Prostate gland (tissue), 2 donors: Measurements from ENCODE around the gene CSNK1D.

Source experiments
- POLR2A ChIP-seq: fragments of 450-650 bp; IDR thresholded peaks from one replicate; pipeline ENCODE4 v1.6.1; 2016; ENCODE audit warnings: antibody characterized with exemption, mild to moderate bottlenecking
- POLR2AphosphoS5 ChIP-seq: sonication (generic); formaldehyde crosslinking; IDR thresholded peaks from one replicate; pipeline ENCODE4 v1.6.1; 2017; ENCODE audit warnings: antibody characterized with exemption
- TF ChIP-seq, protein P1 (sequence below), 4 experiments: fragments of 200-600 bp in 2 of 4; fragments of 450-650 bp in 2 of 4; sonication (generic) in 2 of 4; IDR thresholded peaks; 1 replicate in 3 of 4; 2 replicates in 1 of 4; pipeline ENCODE4 v1.5.1; 2016 to 2019; ENCODE audit warnings: antibody characterized with exemption in 4 of 4, mild to moderate bottlenecking in 2 of 4, moderate library complexity in 2 of 4

DNA sequence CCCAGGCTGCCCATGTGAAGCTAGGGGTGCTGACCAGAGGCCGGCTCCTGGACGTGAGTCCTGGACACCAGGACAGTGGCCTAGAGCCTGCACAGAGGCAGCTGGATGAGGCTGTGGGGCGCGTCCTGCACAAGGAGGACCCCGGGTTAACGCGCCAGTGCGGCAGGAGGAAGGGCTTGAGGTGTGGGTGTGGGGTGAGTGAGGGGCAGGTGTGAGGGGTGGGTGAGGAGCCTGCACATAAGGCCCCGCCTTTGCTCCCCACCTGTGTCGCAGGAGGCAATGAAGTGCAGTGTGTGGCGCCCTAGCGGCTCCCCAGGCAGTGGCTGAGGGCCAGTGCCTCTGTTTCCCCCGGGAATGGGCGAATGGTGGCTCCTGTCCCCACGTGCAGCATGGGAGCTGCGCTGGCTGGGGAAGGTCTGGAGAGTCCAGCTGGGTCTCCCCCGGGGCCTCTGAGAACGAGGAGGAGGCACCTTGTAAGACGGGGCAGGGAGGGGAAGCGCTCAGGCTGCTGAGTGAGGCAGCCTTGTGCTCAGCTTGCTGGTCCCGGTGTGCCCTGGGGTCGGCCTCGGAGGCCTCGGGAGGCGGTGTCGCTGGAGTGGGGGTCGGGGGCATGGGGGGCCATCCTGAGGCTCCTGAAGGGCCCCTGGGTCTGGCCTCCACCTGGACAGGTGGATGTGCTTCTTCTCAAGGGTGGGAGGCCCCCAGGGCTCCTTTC lies 40.7 kb upstream of the CSNK1D start:
- TF ChIP-seq, protein P1, sequence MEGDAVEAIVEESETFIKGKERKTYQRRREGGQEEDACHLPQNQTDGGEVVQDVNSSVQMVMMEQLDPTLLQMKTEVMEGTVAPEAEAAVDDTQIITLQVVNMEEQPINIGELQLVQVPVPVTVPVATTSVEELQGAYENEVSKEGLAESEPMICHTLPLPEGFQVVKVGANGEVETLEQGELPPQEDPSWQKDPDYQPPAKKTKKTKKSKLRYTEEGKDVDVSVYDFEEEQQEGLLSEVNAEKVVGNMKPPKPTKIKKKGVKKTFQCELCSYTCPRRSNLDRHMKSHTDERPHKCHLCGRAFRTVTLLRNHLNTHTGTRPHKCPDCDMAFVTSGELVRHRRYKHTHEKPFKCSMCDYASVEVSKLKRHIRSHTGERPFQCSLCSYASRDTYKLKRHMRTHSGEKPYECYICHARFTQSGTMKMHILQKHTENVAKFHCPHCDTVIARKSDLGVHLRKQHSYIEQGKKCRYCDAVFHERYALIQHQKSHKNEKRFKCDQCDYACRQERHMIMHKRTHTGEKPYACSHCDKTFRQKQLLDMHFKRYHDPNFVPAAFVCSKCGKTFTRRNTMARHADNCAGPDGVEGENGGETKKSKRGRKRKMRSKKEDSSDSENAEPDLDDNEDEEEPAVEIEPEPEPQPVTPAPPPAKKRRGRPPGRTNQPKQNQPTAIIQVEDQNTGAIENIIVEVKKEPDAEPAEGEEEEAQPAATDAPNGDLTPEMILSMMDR (IDR thresholded peaks at IDR 0.05) = no peak
- TF ChIP-seq POLR2AphosphoS5 = no peak
- TF ChIP-seq POLR2A = no peak
